Measurements from ENCODE around the gene TICRR. TPM values are rescaled to one million over a fixed set of nuclear protein-coding genes. Genes with fewer than 3 reads are reported as not detected.

The TICRR gene
- total RNA-seq, 2 donors from 2014 or later, result 21.9 to 27.2 TPM

DNA sequence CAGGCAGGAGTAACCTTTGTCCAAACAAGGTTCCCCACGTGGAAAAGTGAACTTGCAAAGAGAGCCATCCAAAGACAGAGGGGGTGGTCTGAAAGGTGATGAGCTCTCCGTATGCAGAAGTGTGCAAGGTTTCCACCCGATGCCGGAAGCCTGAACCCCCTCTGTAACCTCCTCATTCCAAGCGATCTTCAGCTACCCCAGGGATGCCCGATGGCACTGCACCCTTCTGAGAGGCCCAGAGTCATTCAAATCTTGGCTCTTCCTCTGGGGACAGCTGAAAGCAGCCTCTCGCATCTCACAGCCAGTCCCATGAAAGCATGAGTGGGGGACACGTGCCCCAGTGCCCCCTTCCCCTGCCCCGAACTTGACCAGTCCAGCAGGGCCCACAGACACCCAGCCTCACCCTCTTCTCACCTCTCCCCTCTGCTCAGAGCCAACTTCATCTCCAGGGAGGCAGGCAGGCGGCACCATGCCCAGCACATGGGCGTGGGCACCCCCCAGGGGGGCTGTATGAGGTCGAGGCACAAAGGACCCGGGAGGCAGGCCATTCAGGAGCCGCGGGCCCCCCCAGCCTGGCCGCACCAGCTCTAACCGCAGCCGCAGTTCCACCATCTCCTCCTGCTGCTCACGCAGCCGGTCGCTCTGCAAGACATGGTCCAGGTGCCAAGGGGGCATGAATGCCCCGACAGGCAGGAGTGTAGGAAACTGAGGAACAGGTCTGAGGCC, 71.3 kb downstream of the TICRR start:
- H3K27me3 Mint-ChIP-seq (ENCODE audit: insufficient read depth), result peaks cover 1% of the 10 kb centered on the region
- no peaks in the 10 kb centered on the region for H3K9me3 ChIP-seq (ENCODE audit: control insufficient read depth, low read length)
- H3K4me3 Mint-ChIP-seq, result no peak overlapping the region
- no peak overlapping the region for H3K4me3 ChIP-seq (ENCODE audit: low read length)
- H3K27me3 ChIP-seq (ENCODE audit: control insufficient read depth, insufficient read depth, low read length, poor library complexity, severe bottlenecking), result no peaks in the 10 kb centered on the region
- peaks cover 55% of the 10 kb centered on the region for H3K36me3 Mint-ChIP-seq (ENCODE audit: low read depth)
- H3K27ac Mint-ChIP-seq, result no peak overlapping the region
- H3K9me3 Mint-ChIP-seq, result no peaks in the 10 kb centered on the region
- no peaks in the 10 kb centered on the region for H3K4me1 Mint-ChIP-seq
- no peak overlapping the region for H3K9ac ChIP-seq (ENCODE audit: extremely low read depth, low read length, poor library complexity, severe bottlenecking)
- no peak for DNase-seq
- TF ChIP-seq, protein P1, sequence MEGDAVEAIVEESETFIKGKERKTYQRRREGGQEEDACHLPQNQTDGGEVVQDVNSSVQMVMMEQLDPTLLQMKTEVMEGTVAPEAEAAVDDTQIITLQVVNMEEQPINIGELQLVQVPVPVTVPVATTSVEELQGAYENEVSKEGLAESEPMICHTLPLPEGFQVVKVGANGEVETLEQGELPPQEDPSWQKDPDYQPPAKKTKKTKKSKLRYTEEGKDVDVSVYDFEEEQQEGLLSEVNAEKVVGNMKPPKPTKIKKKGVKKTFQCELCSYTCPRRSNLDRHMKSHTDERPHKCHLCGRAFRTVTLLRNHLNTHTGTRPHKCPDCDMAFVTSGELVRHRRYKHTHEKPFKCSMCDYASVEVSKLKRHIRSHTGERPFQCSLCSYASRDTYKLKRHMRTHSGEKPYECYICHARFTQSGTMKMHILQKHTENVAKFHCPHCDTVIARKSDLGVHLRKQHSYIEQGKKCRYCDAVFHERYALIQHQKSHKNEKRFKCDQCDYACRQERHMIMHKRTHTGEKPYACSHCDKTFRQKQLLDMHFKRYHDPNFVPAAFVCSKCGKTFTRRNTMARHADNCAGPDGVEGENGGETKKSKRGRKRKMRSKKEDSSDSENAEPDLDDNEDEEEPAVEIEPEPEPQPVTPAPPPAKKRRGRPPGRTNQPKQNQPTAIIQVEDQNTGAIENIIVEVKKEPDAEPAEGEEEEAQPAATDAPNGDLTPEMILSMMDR (conservative IDR thresholded peaks at IDR 0.05), result no peak
- H3K36me3 ChIP-seq (ENCODE audit: control insufficient read depth, insufficient read depth, low read length), result peaks cover 35% of the 10 kb centered on the region
- H3K4me1 ChIP-seq (ENCODE audit: control insufficient read depth, insufficient read depth, low read length), result no peaks in the 10 kb centered on the region
- H3K27ac ChIP-seq (ENCODE audit: low read depth, low read length), result no peak overlapping the region
- 89 to 94% methylated on average over 18 to 22 of the region's 22 CpGs for WGBS, 2 experiments (ENCODE audit: insufficient coverage in 1 of 2, insufficient read length in 1 of 2)

DNA sequence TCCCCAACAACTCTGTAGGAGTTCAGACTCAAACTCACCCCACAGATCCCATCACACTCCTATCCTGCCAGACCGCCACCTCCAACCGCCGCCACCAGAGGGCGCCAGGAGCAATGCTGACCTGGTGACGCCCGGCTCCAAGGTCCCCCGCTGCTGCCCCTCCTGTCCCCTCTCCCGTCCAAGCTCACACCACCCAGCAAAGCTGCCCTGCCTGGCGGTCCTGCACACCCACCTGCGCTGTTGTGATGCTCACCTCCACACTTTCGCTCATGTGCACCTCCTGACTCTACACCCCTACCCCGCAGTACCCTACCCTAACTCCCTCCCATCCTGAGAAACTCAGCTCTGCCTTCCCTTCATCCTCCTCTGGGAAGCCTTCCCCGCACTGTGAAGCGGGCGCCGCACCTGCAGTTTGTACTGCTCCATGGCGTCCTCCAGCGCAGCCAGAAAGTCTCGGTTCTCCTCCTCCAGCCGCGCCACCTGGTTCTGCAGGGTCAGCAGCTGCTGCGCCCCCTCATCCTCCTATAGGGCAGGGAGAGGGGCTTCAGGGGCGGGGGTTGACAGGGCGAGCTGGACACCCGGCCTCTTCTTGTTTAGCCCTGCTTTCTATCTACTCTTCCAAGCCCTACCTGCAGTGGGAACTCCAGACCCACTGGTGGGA, 72.1 kb downstream of the TICRR start:
- TF ChIP-seq, protein P1 (conservative IDR thresholded peaks at IDR 0.05), result peak; percentile 97
- no peak overlapping the region for H3K27ac Mint-ChIP-seq
- peaks cover 60% of the 10 kb centered on the region for H3K36me3 Mint-ChIP-seq (ENCODE audit: low read depth)
- Histone ChIP-seq H3K27ac (ENCODE audit: low read depth, low read length) (no peak overlapping the region), H3K4me3 (ENCODE audit: low read length) (no peak overlapping the region), H3K27me3 (ENCODE audit: control insufficient read depth, insufficient read depth, low read length, poor library complexity, severe bottlenecking) (no peaks in the 10 kb centered on the region), H3K9ac (ENCODE audit: extremely low read depth, low read length, poor library complexity, severe bottlenecking) (no peak overlapping the region), H3K9me3 (ENCODE audit: control insufficient read depth, low read length) (no peaks in the 10 kb centered on the region), H3K4me1 (ENCODE audit: control insufficient read depth, insufficient read depth, low read length) (no peaks in the 10 kb centered on the region), H3K36me3 (ENCODE audit: control insufficient read depth, insufficient read depth, low read length) (peaks cover 35% of the 10 kb centered on the region)
- H3K27me3 Mint-ChIP-seq (ENCODE audit: insufficient read depth), result peaks cover 1% of the 10 kb centered on the region
- no peaks in the 10 kb centered on the region for H3K9me3 Mint-ChIP-seq
- WGBS, 2 experiments (ENCODE audit: insufficient coverage in 1 of 2, insufficient read length in 1 of 2), result 58 to 85% methylated on average over 12 to 25 of the region's 25 CpGs
- no peak overlapping the region for H3K4me3 Mint-ChIP-seq
- H3K4me1 Mint-ChIP-seq, result no peaks in the 10 kb centered on the region
- DNase-seq, result peak; percentile 97

DNA sequence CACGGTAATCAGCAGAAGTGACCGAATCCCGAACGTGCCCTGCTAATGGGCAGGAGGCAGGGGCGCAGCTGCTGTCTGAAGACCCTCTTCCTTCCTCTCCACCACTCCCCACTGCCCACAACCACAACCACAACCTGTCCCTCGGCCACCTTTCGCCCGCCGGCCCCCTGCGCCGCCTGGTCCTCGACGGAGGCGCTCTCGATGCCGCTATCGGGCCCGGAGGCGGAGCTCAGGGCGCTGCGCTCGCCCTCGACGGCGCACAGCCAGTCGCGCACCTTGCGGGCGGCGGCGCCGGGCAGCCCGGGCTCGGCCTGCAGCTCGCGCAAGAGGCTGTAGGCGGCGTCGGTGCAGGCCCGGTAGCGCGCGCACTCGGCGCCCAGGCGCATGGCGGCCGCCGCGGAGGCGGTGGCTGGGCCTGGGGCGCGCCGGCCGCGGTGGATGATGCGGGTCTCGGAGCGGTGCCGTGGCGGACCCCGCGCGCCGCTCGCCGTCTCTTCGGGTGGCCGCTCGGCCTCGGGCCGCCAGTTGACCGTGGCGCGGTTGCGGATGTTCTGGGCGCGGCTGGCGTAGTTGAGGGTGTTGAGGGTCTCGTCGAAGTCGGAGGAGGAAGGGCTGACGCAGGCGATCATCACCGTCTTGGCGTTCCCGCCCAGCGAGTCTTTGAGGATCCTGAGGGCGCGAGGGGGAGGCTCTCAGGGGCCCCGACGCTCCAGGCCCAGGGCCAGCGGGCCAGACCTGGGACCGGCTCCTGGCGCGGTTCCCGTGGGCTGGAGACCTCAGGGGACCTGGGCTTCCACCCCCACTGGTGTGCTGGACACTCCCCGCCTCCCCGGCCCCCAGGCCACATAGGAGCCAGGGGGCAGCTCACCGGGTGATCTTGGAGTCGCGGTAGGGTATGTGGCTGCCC, 73.1 kb downstream of the TICRR start:
- Mint-ChIP-seq H3K4me3 (no peak overlapping the region), H3K27ac (no peak overlapping the region), H3K27me3 (ENCODE audit: insufficient read depth) (peaks cover 1% of the 10 kb centered on the region), H3K9me3 (no peaks in the 10 kb centered on the region), H3K36me3 (ENCODE audit: low read depth) (peaks cover 57% of the 10 kb centered on the region), H3K4me1 (no peaks in the 10 kb centered on the region)
- Histone ChIP-seq H3K4me1 (ENCODE audit: control insufficient read depth, insufficient read depth, low read length) (no peaks in the 10 kb centered on the region), H3K4me3 (ENCODE audit: low read length) (no peak overlapping the region), H3K36me3 (ENCODE audit: control insufficient read depth, insufficient read depth, low read length) (peaks cover 27% of the 10 kb centered on the region), H3K9ac (ENCODE audit: extremely low read depth, low read length, poor library complexity, severe bottlenecking) (no peak overlapping the region), H3K9me3 (ENCODE audit: control insufficient read depth, low read length) (no peaks in the 10 kb centered on the region), H3K27me3 (ENCODE audit: control insufficient read depth, insufficient read depth, low read length, poor library complexity, severe bottlenecking) (no peaks in the 10 kb centered on the region), H3K27ac (ENCODE audit: low read depth, low read length) (no peak overlapping the region)
- TF ChIP-seq, protein P1 (conservative IDR thresholded peaks at IDR 0.05), result no peak
- WGBS, 2 experiments (ENCODE audit: insufficient coverage in 1 of 2, insufficient read length in 1 of 2), result 96 to 97% methylated on average over 44 to 102 of the region's 102 CpGs
- peak; percentile 80 for DNase-seq

Measured in endodermal cell (in vitro differentiated cells).